GM19438 (cell line): ENCODE measurements around the gene BTNL9.
"Not testable (repeated sequence)": the region's sequence is repeated elsewhere in the genome, so short reads cannot be mapped to it uniquely, and the experiment has no call there.

ENCODE experiments used
- ATAC-seq: cut with Tn5 transposase; IDR thresholded peaks from one replicate; pipeline ENCODE4 v1.9.1; 2021; ENCODE audit warnings: low read depth; ENCODE audit not compliant: unreplicated experiment

BTNL9 gene

DNA sequence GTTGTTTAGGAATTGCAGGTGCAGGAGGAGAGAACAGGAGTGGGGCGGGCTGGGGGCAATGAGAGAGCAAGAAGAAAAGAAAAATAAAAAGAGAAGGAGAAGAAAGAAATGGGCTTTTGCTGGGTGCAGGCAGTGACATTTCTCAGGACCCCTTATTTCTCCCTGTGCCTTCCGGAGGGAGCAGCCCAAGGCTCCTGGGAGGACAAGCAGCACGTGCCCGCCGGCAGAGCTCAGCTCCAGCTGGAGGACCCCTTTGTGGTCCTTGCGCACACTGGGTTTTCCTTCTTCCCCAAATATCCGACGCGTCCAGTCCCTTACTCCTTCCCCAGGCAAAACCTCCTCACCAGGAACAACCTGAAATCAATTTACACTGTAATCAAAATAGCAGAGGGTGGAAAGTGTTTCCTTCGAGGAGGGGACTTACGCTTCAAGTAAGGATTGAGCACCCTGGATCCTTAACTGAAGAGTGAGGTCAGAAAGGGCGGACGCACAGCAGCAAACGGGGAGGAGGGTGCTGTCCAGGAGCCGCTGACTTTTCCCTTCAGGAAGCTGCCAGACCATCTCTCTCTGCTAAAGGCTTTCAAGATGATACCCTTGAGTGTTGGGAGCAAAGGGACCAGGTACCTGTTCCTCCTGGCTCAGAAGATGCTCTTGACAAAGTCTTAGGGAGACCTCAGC, 2.1 kb downstream of the BTNL9 start:
- ATAC-seq: no peak

DNA sequence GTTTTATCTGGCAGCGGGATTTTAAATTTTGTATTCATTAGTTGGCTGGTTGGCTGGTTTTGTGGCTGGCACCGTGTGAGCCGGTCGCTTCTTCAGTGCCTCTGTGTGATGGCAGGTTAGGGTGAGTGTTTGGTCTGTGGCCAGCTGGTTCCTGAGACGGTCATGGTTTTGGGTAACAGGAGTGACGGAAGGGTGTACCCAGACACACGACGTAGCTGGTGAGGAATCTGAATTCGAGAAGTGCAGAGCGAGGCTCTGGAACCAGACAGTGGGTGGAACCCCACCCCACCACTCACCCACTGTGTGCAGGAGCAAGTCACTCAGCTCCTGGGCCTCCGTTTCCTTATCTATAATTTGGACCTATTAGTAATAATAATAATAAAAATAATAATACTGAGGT, 2.7 kb downstream of the BTNL9 start:
- ATAC-seq: no peak

DNA sequence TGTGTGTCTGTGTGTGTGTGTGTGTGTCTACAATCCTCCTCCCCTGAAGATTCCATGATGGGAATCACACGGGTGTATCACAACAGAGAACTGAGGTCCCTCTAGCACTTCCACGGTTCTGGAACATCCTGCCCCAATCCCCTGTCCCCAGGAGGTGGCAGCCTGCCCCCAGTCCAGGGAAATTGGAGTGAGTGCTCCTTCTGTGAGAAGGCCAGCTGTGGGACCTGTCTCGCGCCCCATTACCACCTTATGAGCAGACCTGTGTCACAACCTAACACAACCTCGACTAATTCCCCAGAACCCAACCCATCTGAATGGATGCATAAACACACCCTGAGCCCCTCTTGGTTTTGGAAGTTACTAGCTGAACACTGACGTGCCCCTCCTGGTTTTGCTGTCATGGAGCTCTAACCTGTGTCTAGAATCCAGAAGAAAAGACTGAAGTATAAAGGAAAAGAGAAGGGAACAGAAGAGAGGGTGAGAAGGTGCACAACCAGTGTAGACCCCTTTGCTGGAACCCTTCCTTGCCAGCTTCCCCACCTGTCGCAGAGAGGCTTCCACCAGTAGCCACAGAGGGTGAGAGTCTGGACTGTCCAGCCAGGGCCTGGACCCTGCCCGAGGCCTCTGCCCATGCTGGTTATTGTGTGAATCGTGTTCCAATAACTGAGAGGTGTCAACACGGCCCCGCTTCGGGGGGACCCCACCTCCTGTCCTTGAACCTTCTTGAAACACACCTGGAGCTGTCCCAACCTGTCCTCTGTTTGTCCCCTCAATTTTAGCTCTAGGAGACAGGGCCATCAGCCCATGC, 3.4 kb downstream of the BTNL9 start:
- no peak for ATAC-seq

DNA sequence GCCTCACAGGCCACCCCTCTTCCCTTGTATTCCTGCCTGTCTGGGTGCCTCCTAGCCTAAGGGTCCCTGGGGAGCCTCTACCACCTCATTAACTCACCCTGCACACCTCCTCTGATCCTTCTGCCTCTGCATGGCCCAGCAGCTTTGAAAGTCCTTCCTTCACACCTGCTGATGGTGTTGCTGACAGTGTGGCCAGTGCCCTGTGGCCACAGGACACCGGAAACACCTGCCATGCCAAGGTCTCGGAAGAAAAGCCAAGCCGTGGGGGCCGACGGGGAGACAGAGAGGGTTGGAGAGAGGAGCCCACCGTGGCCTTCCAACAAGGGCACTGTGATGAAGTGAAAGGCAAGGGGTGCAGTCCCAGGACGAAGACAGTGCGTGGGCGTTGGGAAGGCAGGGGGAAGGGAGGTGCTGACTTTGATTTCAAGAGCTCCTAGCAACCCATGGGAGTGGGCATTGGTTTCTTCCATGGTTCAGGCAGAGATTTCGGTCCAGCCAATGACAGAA, 4.1 kb downstream of the BTNL9 start:
- ATAC-seq: no peak

DNA sequence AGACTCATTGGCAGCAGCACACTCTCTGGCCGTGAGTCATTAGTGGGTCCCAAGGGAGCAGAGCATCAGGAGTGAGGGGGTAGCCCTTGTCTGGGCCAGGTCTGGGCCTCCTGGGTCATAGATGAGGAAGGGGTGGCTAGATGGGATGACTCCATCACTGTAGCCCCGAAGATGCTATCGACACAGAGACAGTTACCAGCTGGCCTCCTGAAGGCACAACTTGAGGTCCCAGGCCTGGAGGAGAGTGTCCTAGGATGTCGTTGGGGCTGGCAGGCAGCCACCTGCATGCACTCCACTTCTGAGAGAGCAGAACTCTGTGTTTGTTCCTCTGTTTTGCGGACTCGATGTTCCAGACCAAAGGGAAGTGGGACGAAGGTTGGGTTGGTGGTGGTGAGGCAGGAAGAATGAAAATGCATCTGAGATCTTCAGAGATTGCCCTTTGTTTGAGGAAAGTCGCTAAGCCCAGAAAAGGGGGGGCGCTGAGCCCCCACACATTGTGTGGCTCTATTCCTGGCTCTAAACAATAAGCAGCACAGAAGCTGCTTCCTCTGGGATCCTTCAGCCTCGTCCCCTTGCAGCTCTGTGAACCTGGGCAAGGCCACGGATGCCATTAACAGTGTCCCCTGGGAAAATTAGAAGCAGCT, 4.7 kb downstream of the BTNL9 start:
- no peak for ATAC-seq

DNA sequence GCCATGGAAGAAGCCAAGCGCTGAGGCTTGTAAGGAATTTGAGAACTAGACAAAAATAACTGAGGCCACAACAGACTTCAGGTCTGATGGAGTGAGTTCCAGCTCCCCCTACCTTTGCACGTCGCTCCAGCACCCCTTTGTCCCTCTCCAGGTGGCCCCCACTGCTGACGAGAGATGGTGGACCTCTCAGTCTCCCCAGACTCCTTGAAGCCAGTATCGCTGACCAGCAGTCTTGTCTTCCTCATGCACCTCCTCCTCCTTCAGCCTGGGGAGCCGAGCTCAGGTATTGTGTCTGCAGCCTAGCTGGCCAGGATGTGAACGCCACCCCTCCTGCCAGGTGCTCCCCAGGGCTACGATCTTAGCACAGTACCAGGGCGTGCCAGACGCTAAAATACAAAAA, 5.2 kb downstream of the BTNL9 start:
- ATAC-seq: no peak

DNA sequence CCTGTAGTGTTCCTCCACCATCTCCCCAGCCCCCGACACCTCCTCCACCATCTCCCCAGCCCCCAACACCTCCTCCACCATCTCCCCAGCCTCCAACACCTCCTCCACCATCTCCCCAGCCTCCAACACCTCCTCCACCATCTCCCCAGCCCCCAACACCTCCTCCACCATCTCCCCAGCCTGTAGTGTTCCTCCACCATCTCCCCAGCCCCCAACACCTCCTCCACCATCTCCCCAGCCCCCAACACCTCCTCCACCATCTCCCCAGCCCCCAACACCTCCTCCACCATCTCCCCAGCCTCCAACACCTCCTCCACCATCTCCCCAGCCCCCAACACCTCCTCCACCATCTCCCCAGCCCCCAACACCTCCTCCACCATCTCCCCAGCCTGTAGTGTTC, 5.8 kb downstream of the BTNL9 start:
- ATAC-seq: not testable (repeated sequence)

DNA sequence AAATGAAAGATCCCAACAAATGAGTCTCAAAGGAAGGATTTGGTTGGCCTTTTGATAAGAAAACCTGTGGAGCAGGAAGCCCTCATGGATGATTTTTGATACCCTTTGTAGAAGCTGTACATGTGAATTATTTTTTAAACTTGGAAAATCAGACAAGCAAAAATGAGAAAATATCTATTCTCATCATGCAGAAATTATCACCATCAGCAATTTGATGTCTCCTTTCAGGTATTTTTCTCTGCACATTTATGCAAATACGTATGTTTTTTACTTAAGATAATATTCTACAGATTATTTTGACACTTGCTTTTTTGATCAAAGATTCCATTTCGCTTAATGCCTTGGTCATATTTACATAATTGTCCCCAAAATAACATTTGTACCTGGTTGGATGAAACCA, 7.2 kb downstream of the BTNL9 start:
- ATAC-seq: no peak

DNA sequence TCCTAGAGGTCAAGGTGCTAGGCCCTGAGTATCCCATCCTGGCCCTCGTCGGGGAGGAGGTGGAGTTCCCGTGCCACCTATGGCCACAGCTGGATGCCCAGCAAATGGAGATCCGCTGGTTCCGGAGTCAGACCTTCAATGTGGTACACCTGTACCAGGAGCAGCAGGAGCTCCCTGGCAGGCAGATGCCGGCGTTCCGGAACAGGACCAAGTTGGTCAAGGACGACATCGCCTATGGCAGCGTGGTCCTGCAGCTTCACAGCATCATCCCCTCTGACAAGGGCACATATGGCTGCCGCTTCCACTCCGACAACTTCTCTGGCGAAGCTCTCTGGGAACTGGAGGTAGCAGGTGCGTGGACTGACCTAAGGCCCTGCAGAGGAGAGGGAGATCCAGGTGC, 7.9 kb downstream of the BTNL9 start:
- ATAC-seq: no peak

DNA sequence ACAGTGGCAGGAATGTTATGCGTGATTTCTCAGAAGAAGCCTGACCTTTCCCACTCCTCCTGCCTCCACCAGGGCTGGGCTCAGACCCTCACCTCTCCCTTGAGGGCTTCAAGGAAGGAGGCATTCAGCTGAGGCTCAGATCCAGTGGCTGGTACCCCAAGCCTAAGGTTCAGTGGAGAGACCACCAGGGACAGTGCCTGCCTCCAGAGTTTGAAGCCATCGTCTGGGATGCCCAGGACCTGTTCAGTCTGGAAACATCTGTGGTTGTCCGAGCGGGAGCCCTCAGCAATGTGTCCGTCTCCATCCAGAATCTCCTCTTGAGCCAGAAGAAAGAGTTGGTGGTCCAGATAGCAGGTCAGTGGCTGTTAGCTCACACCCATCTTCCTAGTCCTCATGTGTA, 9.9 kb downstream of the BTNL9 start:
- no peak for ATAC-seq

DNA sequence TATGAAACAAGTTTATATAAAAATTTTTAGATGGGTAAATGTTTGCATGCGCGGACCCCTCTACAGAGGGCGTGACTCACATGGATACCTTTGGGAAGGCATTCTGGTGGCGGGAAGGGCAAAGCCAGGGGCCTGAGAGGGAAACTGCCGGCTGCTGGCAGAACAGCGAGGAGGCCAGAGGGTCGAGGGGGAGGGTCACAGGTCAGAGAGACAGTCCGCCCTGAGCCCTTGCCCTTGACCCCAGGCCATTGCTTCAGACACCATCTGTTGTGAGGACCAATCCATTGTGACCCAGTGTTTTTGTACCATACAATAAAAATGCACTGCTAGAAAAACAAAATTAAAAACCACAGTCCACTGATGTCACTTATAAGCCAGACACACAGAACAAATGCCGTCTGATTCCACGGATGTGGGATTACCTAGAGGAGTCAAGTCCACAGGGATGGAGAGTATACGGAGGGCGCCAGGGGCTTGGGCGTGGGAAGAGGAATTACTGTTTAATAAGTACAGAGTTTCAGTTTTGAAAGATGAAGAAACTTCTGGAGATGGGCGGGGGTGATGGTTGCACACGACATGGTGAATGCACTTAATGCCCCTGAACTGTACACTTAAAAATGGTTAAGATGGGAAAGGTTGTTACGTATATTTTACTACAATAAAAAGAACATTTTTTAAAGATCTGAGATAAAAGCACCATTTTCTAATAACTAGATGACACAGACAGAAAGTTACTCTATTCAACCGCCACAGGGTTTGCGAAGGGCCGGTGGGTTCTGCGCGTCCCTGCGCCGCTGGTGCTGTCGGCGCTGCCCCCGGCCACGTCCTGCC, 12.0 kb downstream of the BTNL9 start:
- no peak for ATAC-seq

DNA sequence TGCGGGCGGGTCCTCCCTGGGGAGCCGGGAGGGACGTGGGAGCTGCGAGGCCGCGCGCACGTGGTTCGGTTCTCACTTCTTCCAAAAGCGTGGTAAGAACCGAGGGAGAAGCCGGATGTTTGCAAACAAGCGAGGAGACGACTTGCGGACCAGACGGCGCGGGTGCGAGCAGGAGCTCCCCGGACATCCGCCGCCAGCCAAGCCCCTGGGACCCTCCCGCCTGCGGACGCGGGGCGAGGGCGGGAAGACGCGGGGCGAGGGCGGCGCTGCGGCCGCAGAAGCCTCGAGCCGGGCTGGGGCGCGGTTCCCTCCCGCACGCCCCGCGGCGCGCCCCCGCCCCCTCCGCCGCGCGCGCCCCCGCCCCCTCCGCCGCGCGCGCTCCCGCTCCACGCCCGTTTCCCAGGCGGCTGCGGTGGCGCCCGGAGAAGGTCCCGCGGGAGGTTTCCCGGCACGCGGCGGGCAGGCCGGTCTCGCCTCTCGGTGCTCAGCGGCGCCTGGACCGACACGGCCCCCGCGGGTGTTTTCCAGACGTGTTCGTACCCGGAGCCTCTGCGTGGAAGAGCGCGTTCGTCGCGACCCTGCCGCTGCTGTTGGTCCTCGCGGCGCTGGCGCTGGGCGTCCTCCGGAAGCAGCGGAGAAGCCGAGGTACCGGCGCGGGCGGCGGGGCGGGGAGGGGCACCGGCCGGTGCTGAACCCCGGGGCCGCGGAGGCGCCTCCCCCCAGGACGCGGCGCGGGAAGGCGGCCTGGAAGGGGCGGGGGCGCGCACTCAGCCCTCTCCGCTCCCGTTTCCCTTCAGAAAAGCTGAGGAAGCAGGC, 12.8 kb downstream of the BTNL9 start:
- no peak for ATAC-seq

DNA sequence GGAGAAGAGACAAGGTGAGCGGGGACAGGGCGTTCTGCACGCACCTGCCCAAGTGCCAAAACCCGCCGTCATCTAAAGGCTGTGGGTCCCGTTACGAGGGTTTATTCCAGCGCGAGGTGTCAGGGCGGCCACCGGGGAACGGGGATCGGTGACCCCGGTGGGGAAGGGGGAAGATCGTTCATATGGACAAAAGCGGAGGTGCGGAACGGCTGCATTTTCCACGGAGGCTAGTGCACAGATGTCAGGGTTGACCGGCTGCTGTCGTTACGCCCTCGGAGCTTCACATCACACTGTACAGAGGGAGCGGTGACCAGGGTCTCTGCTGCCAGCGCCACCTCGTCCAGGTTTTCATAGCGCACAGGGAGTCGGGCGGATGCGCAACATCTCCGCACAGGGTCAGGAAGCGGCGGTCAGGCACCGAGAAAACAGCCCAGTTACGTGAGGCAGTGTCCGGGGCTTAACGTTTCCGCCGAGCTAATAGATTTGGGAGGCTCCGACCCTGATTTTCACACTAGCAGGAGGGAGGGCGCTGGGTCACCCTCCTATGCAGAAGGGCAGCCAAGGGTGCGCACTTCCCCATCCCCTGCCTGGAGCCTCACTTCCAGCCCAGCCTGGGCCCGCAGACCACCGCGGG, 13.5 kb downstream of the BTNL9 start:
- ATAC-seq: no peak

DNA sequence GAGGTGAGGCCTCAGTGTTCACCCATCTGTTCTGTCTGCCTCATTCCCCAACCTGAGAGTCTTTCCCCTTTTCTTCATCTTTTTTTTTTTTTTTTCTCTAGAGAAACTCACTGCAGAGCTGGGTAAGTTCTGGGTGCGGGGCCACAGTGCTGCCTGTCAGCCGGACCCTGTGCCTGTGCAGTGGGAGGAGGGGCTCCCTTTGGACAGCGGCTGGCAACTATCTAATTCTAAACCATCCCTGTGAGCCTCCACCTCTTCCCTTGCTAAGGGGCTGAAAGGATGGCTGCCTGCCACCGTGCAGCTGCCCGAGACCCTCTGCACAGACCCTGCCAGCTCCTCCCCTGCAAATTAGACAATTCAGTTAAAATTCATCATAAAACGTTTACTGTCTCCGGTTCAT, 14.1 kb downstream of the BTNL9 start:
- no peak for ATAC-seq

DNA sequence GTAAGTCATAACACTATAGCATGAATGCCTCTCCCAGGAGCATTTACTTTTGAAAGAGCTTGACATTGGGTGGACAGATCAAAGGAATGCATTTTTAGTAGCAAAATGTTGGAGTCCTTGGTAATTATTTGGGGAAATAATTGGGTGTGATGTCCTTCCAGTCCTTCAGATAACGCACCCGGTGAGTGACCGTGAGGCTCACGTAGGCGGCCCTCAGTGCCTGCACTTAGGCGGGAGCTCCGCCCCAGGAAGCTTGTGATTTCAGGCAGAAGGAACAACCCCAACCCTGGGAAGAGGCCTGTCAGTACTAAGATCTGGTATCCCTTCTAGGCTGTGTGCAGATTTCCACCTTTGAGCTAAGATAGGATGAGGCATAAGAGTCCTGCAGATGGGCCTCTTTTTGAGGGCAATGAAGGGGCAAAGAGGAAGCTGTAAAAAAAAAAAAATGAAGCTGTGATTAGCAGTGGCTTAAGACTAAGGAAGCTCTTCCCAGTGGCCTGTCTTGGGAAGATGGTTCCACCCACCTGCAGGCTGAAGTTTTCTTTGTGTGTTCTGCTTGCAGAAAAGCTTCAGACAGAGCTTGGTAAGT, 14.9 kb downstream of the BTNL9 start:
- ATAC-seq: no peak

DNA sequence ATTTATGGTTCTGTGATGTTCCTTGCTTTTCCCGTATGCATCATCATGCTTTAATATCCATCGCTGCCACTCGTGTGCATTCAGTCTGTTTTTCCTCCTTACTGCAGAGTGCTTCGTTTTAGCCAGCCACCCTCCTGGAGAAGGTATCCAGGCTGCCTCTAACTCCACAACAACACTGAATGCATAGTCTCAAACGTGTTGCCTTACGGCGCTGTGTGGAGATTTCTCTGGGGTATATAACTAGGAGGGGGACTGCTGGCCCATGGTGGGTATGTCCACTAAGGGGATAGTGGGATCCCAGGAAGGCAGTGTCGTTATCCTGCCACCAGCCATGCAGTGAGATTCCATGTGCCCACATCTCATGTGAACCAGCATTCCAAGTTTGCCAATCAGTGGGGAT, 16.4 kb downstream of the BTNL9 start:
- ATAC-seq: no peak

DNA sequence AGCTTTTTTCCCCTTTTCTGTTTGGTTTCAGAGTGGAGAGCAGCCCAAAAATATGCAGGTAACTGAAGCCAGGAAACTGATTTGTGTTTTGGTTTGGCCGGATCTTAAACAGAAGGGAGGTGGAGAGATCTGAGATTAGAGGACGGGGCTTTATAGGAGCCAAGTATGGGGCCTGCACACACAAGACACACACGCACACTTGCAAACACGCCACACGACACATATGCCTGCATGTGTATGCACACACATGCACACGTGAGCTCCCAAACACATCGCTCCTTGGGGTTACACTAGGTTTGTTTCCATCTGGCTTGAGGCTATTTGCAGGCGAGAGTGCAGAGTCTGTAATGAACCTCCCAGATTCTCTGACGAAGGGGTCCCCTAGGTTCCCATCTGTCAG, 18.3 kb downstream of the BTNL9 start:
- no peak for ATAC-seq

DNA sequence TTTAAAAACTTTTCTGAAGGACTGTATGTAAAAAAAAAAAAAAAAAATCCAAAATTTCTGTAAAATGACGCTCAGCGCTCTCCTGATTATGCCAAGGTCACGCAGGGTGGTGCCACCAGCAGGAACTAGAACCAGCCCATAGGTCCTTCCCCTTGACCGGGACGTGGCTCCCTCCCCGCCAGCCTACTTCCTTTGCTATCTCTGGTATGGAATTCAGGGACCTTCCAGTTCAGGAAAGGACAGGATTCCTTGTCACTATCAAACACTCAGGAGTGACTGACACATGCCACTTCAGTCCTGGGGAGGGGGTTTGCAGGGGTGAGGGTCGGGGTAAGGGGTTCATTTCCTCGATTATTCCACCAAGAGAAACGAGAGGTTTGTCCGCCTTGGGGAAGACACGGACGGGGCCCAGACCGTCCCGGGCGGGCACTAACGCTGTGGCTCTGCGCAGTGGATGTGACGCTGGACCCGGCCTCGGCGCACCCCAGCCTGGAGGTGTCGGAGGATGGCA, 18.8 kb downstream of the BTNL9 start:
- ATAC-seq: no peak
